ELF-1 (cell line): ENCODE results near the gene MYO1E.

ENCODE experiments used
- DNase-seq: peaks from one replicate; pipeline ENCODE4 v3.0.0-alpha.2; 2016; ENCODE audit warnings: low read depth, low spot score

MYO1E gene

GRCh38 chr15:59372352-59373211 is at the start of gene MYO1E:
Gene MYO1E, minus strand, starts transcription at chr15:59372871. Its CDS starts 371 bp downstream, at chr15:59372500.
- DNase-seq: peak; percentile 97

DNA sequence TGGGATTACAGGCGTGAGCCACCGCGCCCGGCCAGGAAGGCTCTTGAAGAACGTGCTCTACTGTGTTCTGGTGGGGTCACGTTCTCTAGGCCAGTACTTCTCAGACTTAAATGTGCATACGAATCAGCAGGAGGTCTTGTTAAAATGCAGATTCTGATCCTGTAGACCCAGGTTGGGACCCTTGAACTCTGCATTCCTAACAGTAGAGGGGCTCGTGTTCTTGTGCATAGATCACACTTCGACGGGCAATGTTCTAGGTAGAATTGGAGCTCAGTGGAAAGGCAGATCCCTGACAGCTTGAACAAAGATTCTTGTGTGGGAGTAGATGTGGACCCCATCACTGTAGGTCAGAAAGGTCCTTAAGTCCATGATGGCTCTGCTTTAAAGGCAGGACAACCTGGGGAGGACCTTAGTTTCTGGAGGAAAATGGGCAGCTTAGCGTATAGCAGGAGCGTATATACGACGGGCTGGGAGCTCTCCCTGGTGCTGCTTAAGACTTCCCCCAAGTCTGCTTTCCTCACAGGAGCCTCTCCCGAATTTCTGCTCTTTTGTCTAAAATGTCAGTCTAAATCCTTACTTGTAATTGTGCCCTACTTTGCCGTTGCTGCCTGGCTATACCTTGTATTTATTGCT is 48.4 kb upstream of the MYO1E start:
- DNase-seq: peak; percentile 67

DNA sequence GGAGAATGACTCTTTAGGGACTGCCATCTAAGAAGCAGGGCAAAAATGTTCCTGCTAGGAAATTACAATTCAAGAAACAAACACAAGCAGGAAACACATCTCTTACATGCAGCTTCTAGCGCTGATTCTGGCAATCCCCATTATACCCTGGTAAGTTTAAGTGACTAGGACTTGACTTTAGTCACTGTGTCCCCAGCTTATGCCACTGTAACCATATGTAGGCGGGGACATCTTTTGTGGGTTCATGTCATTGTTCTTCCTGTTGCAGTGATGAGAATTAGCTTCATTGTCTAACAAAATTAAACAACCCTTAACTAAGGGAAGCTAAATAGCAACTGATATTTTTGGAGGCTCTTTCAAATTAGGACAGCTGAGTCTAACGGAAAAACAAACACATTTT is 47.4 kb upstream of the MYO1E start:
- DNase-seq: no peak

GRCh38 chr15:59419170-59419569 is 46.5 kb upstream of the MYO1E start:
- no peak for DNase-seq

- no peak for DNase-seq
Observed at GRCh38 chr15:59416816-59417215, 44.1 kb upstream of the MYO1E start.

GRCh38 chr15:59413577-59413976 is 40.9 kb upstream of the MYO1E start:
- no peak for DNase-seq

GRCh38 chr15:59410391-59410896 is 37.8 kb upstream of the MYO1E start:
- no peak for DNase-seq

GRCh38 chr15:59407946-59408345 is 35.3 kb upstream of the MYO1E start:
- no peak for DNase-seq

GRCh38 chr15:59406446-59406845 is 33.8 kb upstream of the MYO1E start:
- DNase-seq: no peak

DNA sequence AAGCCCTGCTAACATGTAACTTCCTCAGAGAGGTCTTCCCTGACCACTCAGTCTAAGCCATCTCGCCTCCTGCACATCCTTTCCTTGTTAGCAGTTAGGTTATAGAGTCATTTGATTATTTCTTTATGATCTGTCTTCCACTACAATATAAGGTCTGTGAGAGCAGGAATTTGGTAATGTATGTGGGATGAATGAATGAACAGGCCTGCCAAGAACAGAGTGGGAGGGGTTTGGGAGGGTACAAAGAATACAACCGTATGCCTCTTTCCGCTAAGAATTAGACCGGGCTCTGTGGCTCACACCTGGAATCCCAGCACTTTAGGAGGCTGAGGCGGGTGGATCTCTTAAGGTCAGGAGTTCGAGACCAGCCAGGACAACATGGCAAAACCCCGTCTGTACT is 32.4 kb upstream of the MYO1E start:
- no peak for DNase-seq

DNA sequence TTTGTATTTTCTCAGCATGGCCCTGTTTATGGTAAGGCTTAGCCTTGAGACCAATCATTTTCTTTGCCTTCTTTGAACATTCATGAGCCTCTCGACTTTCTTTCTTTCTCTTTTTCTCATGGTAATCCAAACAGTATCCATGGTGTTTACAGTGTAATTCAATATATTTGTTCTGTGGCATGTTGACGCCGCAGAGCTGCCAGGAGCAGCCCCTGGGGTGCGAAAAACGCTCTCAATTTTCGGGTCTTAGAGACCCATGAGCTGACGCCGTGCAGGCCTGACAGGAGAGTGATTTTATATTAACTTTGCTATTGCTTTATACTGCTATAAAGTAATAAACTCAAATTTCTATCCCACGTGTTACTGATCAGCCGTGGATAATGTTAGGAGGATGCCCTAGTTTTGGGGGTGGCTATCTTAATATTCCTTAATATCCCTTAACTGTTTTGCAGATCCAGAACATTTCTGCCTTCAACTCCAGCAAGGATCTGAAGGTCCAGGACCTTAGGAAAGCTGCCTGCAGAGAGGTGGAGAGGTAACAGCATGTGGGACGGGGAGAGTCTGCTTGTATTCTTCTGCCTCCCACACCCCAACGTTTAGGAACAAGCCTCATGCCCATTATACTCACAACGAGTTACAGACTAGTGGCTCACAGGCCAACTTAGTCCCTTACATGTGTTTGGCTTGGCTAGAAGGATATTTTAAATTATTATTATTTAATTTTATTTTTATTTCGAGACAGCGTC is 29.3 kb upstream of the MYO1E start:
- DNase-seq: peak; percentile 30

- DNase-seq: peak; percentile 4
Observed at GRCh38 chr15:59401051-59401823, 28.6 kb upstream of the MYO1E start.

- DNase-seq: peak; percentile 16
Observed at GRCh38 chr15:59400103-59400813, 27.6 kb upstream of the MYO1E start.

- DNase-seq: peak; percentile 19
Observed at GRCh38 chr15:59399465-59400102, 26.9 kb upstream of the MYO1E start.

DNA sequence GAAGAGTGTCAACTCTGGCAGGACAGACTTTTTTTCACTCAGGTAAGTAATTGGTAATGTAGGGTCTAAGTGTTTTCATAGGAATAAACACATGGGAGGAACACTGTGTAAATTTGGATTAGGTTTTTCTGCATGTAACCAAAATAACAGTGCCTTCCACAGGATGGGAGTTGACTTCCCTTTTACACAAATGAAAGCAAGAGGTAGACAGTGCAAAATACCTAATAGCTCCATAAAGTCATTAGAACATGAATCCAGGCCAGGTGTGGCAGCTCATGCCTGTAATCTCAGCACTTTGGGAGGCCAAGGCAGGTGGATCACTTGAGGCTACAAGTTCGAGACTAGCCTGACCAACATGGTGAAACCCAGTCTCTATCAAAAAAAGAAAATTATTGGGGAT is 25.5 kb upstream of the MYO1E start:
- no peak for DNase-seq

DNA sequence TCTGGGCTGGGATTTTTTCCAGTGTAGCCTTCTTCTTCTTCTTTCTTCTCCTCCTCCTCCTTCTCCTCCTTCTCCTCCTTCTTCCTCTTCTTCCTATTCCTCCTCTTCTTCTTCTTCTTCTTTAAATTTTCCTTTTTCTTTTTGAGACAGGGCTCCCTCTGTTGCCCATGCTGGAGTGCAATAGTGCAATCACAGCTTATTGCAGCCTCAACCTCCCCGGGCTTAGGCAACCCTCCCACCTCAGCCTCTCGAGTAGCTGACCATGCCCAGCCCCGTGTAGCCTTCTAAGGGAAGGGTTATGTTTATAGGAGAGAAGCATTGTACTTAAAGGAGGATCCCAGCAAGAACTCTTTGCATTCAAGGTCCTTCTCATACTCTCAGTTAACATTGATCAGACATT is 24.0 kb upstream of the MYO1E start:
- no peak for DNase-seq

DNA sequence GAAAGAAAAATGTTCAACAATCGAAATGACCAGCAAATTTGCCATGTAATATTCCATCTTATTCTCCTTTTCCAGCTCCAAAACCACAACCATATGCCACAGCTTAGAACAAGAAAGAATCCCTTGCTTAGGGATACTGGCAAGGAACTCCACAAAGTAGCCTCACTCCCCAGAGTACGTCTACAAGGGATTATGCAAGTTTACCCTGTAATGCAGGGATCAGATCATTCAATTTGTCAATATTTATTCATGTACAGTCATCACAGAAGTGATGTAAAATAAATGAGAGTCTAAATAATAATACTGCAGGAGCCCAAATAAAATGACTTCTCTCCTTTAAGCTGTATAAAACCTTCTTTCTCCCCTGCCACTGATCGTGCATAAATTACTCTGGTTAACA is 23.5 kb upstream of the MYO1E start:
- no peak for DNase-seq

DNA sequence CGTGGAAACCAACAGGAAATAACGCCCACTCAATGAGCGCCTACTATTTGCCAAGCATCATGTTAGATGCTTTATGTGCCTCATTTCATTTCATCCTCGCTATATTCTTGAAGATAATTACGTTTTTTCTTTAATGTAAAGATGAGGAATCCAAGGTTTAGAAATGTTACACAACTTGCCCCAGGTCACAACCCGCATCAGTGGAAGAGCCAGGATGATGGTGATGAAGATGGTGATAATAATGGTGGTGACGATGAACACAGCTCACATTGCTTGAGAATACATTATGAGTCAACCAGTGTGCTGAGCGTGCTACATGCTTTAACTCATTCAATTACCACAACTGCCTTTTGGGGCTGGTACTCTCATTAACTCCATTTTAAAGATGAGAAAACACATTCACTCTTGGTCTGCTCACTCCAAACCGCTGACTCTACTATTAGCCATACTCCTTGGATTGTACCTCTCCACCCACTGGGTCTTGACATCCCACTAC is 21.5 kb upstream of the MYO1E start:
- no peak for DNase-seq

DNA sequence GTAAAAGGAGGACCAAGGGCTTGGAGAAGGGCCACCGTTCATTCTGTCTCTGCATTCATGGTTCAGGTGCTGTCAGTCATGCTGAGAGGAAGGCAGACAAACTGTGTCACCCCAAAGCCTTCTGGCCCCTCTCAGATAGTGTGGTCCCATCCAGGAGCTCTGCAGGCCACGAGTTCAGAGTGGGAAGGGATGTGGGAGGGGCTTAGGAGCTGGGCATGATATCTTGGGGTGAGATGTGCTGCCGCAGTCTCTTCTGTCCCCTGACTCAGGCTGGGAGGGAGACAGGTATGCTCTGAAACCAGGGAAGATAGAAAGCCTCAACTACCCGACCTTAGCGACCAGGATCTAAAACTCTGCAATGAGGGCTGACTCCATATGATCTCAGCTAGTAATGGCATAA is 19.6 kb upstream of the MYO1E start:
- no peak for DNase-seq

- no peak for DNase-seq
Observed at GRCh38 chr15:59388670-59389069, 16.0 kb upstream of the MYO1E start.
